Stimulated activated CD4-positive, alpha-beta T cell treated with anti-CD3 and anti-CD28 coated beads, Interleukin-1b, Interleukin-23, amount 100 ng/mL, for 4 hours (primary cell): ENCODE results near the gene PI3.

Source experiments
- DNase-seq, 2 donors: peaks; one replicate each; pipeline ENCODE4 v3.0.0-alpha.2; 2020; ENCODE audit warnings: low read depth in 2 of 2

PI3 gene

DNA sequence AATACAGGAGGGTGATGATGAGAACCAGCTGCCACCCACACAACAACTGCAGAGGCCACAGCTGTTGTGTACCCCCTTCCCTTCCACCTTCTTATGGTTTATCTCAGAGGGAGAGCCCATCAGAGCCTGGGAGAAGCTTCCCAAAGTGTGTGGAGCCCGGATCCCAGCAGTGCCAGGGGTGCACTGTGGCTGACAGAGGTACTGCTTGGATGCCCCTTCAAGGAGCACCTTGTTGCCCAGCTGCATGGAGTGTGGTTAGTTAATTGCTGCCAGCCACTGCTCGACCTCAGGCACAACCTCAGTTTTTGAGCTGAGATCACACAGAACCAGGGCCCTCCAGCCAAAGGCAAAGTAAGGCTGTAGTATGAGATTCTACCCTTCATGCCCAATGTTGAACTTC is 13.0 kb downstream of the PI3 start:
- no peak for DNase-seq

GRCh38 chr20:45189067-45189609 is 14.4 kb downstream of the PI3 start:
- DNase-seq, result no peak

DNA sequence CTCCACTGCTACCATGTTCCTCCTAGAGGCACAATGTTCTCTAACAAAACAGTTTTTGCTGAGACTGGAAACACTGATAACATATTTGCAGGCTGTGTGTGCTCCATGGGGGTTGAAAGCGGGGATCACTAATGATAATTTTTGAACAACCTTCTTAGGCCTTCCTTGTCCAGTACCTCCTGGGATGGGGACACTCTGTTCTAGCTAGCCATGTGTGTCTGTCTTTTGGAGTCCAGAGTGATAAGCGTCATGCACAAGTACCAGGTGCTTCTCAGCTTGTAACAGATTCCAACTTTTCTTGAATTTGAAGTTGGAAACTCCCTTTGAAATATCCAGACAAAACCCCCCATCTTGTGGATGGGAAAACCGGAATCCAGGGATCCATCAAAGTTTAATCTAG is 15.2 kb downstream of the PI3 start:
- DNase-seq, result no peak

DNA sequence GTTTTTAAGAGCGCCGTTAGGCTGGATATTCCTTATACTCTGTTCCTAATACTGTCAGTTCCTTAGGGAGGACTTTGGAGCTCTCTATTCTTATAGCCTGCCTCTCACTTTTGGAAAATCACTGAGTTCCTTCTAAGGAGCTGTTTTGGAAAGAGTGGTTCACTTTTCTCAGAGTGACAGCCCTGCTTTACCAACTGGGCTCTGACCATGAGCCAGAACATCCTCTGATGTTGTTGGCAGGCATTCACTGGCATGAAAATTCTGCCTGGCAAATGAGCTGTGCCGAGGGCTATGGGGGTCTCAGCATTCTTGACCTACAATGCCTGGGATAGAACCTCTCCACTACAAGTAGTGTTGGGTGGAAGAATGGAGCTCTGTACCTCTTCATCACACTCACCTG is 17.2 kb downstream of the PI3 start:
- DNase-seq, result no peak

GRCh38 chr20:45193331-45193730 is 18.6 kb downstream of the PI3 start:
- DNase-seq, result no peak

GRCh38 chr20:45206725-45207124 is 32.0 kb downstream of the PI3 start, which contains the start of gene SEMG1:
SEMG1 (plus strand) TSS chr20:45207033; CDS start chr20:45207054, 21 bp downstream.
- DNase-seq, result no peak

DNA sequence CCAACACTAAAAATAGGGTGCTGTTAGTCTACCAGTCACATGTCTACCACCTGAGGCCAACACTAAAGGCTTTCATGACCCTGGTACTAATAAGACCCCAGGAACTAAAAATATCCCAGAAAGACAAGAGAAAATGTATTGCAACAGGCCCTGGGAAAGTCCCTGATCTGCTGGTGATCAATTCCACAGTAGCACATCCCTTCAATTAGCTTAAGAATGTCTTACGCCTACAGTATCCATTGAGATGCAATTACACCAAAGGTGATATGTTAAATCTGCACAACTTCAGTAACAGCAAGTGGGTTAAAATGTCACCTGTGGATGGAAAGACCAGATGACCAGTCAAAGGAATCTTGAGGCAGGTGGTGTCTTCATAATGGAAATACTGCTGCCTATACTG is 35.2 kb downstream of the PI3 start:
- no peak for DNase-seq

GRCh38 chr20:45211569-45212474 is 37.1 kb downstream of the PI3 start:
- no peak for DNase-seq

GRCh38 chr20:45212836-45213235 is 38.1 kb downstream of the PI3 start:
- DNase-seq, result no peak

DNA sequence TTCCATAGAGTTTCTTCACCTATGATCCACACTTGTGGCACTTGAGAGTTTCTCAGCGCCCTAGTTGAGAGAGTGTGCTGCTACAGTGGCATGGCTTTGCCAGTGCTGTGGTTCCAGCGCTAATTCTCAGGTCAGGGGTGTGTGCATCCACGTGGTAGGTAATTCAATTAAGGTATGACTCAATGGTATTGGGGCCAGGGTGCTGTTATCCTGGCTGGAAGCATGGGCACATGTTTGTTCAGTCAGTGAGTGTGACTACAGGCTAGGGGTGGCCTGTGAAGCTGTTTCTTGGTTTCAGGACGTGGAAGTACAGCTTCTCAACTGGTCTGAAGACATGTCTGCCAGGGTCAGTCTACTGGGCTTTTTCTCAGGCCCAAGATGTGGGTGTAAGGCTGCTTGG is 43.4 kb downstream of the PI3 start:
- no peak for DNase-seq

GRCh38 chr20:45218636-45219035 is 43.9 kb downstream of the PI3 start:
- no peak for DNase-seq

DNA sequence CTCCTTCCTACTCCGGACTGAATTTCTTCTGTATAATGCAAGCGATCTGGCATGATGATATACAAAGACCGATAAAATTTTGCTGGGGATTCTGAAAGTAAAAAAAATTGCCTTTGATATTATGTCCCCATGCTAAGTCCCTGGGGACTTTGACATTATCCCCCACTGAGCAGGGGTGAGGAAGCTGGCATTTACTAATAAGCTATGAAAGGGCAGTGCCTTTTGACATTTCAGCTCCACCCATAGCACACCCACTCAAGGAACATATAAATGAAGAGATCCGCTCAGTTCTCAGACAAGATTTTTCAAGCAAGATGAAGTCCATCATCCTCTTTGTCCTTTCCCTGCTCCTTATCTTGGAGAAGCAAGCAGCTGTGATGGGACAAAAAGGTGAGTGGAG is 46.4 kb downstream of the PI3 start, which contains the start of gene SEMG2:
TSS of gene SEMG2 (plus strand) at position 298 of the 400 bp plus-strand sequence. CDS start at position 315, 17 bp downstream.
- no peak for DNase-seq

DNA sequence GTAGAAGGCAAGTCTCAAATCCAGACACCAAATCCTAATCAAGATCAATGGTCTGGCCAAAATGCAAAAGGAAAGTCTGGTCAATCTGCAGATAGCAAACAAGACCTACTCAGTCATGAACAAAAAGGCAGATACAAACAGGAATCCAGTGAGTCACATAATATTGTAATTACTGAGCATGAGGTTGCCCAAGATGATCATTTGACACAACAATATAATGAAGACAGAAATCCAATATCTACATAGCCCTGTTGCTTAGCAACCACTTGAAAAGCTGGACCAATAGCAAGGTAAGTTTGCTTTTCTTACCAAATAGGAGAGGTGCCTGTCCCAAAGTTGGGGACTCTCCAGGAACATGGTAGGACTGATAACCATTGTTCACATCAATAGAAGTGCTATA is 48.4 kb downstream of the PI3 start:
- no peak for DNase-seq
